ENCODE results near the gene RPL36AL.

The RPL36AL gene

DNA sequence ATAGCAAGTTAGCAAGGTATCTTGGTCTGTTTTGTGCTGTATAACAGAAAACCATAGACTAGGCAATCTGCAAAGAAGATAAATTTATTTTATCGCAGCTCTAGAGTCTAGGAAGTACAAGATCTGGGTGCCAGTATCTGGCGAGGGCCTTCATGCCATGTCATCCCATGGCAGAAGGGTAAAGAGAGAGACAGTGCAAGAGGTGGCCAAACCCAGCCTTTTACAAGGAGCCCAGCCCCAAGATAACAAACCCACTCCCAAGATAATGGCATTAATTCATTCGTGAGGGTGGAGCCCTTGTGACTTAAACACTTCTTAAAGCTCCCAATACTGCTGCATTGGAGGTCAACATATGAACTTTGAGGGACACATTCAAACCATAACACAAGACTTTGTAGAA, 51.1 kb downstream of the RPL36AL start:
- TF ChIP-seq GATA2 (IDR thresholded peaks at IDR 0.05; ENCODE audit: low read depth, low read length) (no peak), GATA3 (IDR thresholded peaks at IDR 0.05; ENCODE audit: low read depth, low read length) (no peak)
